Adrenal gland (tissue), 5 donors: Measurements from ENCODE around the gene DMD.

Experiments
- CTCF ChIP-seq, 6 experiments: fragments of 450-650 bp in 4 of 6; fragments of 200-600 bp in 2 of 6; sonication (generic) in 1 of 6; IDR thresholded peaks; 1 replicate in 5 of 6; 2 replicates in 1 of 6; pipeline versions ENCODE4 v1.5.1 to v1.8.0; 2016 to 2021; ENCODE audit warnings: antibody characterized with exemption in 6 of 6, mild to moderate bottlenecking in 2 of 6, moderate library complexity in 1 of 6
- POLR2A ChIP-seq, 2 donors: fragments of 450-650 bp; IDR thresholded peaks; one replicate each; pipeline ENCODE4 v1.6.1; 2017; ENCODE audit warnings: antibody characterized with exemption in 2 of 2, mild to moderate bottlenecking in 2 of 2, moderate library complexity in 1 of 2
- donor health status: DM: no; HTN: no; CAD: no.

GRCh38 chrX:32966821-32967355 lies 244.5 kb downstream of the DMD start:
- TF ChIP-seq CTCF (IDR thresholded peaks at IDR 0.05), result no peak
- no peak for TF ChIP-seq POLR2A (IDR thresholded peaks at IDR 0.05)
